Activated T-cell treated with anti-CD3 and anti-CD28 coated beads, Interleukin-2, amount 50 U/mL, for 4 hours (primary cell): ENCODE measurements around the gene PCSK7. TPM values are rescaled to one million over a fixed set of nuclear protein-coding genes. Genes with fewer than 3 reads are reported as not detected.

Experiments
- ATAC-seq, 2 donors: fragments of 200-7000 bp; cut with Tn5 transposase; one replicate each; pipeline ENCODE4 v1.10.0; 2021
- DNase-seq: peaks from one replicate; pipeline ENCODE4 v3.0.0-alpha.2; 2020
- H3K27me3 Mint-ChIP-seq: one replicate; pipeline ENCODE4 v1.8.0; 2021; ENCODE audit warnings: low read depth, mixed read lengths
- H3K36me3 Mint-ChIP-seq: one replicate; pipeline ENCODE4 v1.8.0; 2022; ENCODE audit warnings: mixed read lengths; ENCODE audit not compliant: insufficient read depth
- H3K4me1 Mint-ChIP-seq: one replicate; pipeline ENCODE4 v1.8.0; 2021; ENCODE audit warnings: low read depth, mixed read lengths
- H3K4me3 Mint-ChIP-seq: one replicate; pipeline ENCODE4 v1.8.0; 2021; ENCODE audit warnings: mild to moderate bottlenecking, moderate library complexity, mixed read lengths
- H3K9me3 Mint-ChIP-seq: one replicate; pipeline ENCODE4 v1.8.0; 2021; ENCODE audit warnings: mixed read lengths
- total RNA-seq, 3 donors: library from RNA; stranded (reverse); gene quantifications; one replicate each; pipeline ENCODE4 v1.2.1, GENCODE V29; 2021

PCSK7 gene
- total RNA-seq, 3 donors from 2014 or later = 112 to 139 (median 123) TPM

GRCh38 chr11:117225553-117226170 is 6.2 kb downstream of the PCSK7 start:
- no peak for DNase-seq
- Mint-ChIP-seq H3K4me1 (peaks cover 33% of the 10 kb centered on the region), H3K27me3 (no peaks in the 10 kb centered on the region), H3K36me3 (peaks cover 54% of the 10 kb centered on the region), H3K9me3 (no peaks in the 10 kb centered on the region), H3K4me3 (no peak overlapping the region)
- ATAC-seq = no peak

DNA sequence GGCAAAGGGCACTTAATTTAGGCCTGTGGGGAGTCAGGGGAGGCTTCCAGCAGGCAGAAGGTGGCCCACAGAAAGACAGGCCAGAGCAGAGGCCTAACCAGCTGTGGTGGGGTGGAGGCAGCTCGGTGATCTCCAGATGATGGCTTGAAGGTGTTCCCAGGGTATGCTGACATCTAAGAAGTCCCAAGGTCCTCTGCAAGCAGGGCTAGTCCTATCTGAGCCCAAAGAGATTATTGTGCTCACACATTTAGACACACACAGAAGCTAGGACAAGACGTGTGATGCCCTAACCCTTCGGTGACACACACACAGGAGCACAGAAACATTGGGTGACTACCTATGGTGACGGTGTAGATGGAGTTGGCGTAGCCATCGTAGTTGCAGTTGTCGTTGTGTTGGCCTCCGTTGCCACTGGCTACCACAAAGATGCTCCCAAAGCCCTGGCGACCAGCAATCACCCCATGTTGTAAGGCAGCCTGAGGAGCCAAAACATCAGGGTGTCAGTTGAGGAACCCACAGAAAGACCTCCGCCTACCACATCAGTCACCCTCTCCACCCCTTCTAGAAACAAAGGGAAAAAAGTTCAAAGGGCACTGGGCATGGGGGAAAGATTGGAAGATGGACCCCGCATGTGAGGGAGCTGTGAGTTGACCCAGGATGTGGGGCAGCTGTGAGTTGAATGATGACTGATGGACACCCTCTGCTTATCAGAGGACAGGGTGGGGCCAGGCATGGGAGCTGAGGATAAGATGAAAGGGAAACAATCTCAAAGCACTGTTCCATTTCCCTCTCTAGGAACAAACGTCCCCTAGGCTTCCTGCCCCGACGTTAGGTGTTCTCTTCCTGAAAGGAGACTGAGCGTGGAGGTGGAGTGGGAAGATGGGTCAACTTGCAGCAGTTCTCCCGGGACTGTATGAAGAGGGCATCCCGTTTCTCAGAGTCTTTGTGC is 7.9 kb downstream of the PCSK7 start:
- DNase-seq (no peak), ATAC-seq (no peak)
- Mint-ChIP-seq H3K27me3 (no peaks in the 10 kb centered on the region), H3K4me1 (peaks cover 18% of the 10 kb centered on the region), H3K9me3 (no peaks in the 10 kb centered on the region), H3K4me3 (no peak overlapping the region), H3K36me3 (peaks cover 54% of the 10 kb centered on the region)

- peaks cover 12% of the 10 kb centered on the region for H3K4me1 Mint-ChIP-seq
- ATAC-seq = no peak
- peaks cover 53% of the 10 kb centered on the region for H3K36me3 Mint-ChIP-seq
- no peaks in the 10 kb centered on the region for H3K9me3 Mint-ChIP-seq
- no peaks in the 10 kb centered on the region for H3K27me3 Mint-ChIP-seq
- no peak for DNase-seq
- no peak overlapping the region for H3K4me3 Mint-ChIP-seq
These were observed 8.7 kb downstream of the PCSK7 start for GRCh38 chr11:117222991-117223740.

GRCh38 chr11:117221775-117222517 is 9.9 kb downstream of the PCSK7 start:
- peaks cover 6% of the 10 kb centered on the region for H3K4me1 Mint-ChIP-seq
- H3K9me3 Mint-ChIP-seq = no peaks in the 10 kb centered on the region
- peaks cover 58% of the 10 kb centered on the region for H3K36me3 Mint-ChIP-seq
- DNase-seq (no peak), ATAC-seq (no peak)
- H3K27me3 Mint-ChIP-seq = no peaks in the 10 kb centered on the region
- H3K4me3 Mint-ChIP-seq = no peak overlapping the region

GRCh38 chr11:117220999-117221774 is 10.7 kb downstream of the PCSK7 start:
- H3K9me3 Mint-ChIP-seq = no peaks in the 10 kb centered on the region
- no peak for DNase-seq
- no peaks in the 10 kb centered on the region for H3K27me3 Mint-ChIP-seq
- no peaks in the 10 kb centered on the region for H3K4me1 Mint-ChIP-seq
- H3K4me3 Mint-ChIP-seq = no peak overlapping the region
- ATAC-seq = no peak
- peaks cover 55% of the 10 kb centered on the region for H3K36me3 Mint-ChIP-seq

GRCh38 chr11:117220568-117220967 is 11.3 kb downstream of the PCSK7 start:
- no peak for ATAC-seq
- H3K36me3 Mint-ChIP-seq = peaks cover 55% of the 10 kb centered on the region
- DNase-seq = no peak
- H3K27me3 Mint-ChIP-seq = no peaks in the 10 kb centered on the region
- no peaks in the 10 kb centered on the region for H3K4me1 Mint-ChIP-seq
- H3K4me3 Mint-ChIP-seq = no peak overlapping the region
- no peaks in the 10 kb centered on the region for H3K9me3 Mint-ChIP-seq

- no peaks in the 10 kb centered on the region for H3K9me3 Mint-ChIP-seq
- H3K36me3 Mint-ChIP-seq = peaks cover 49% of the 10 kb centered on the region
- H3K27me3 Mint-ChIP-seq = no peaks in the 10 kb centered on the region
- no peak for ATAC-seq
- DNase-seq = no peak
- H3K4me3 Mint-ChIP-seq = no peak overlapping the region
- no peaks in the 10 kb centered on the region for H3K4me1 Mint-ChIP-seq
These were observed 11.9 kb downstream of the PCSK7 start for GRCh38 chr11:117219995-117220394.

GRCh38 chr11:117219455-117219854 is 12.4 kb downstream of the PCSK7 start:
- Mint-ChIP-seq H3K27me3 (no peaks in the 10 kb centered on the region), H3K36me3 (peaks cover 50% of the 10 kb centered on the region), H3K9me3 (no peaks in the 10 kb centered on the region), H3K4me3 (no peak overlapping the region), H3K4me1 (no peaks in the 10 kb centered on the region)
- DNase-seq (no peak), ATAC-seq (no peak)

GRCh38 chr11:117219001-117219400 is 12.9 kb downstream of the PCSK7 start:
- no peak for DNase-seq
- no peaks in the 10 kb centered on the region for H3K4me1 Mint-ChIP-seq
- no peak for ATAC-seq
- peaks cover 50% of the 10 kb centered on the region for H3K36me3 Mint-ChIP-seq
- H3K27me3 Mint-ChIP-seq = no peaks in the 10 kb centered on the region
- H3K9me3 Mint-ChIP-seq = no peaks in the 10 kb centered on the region
- H3K4me3 Mint-ChIP-seq = no peak overlapping the region

DNA sequence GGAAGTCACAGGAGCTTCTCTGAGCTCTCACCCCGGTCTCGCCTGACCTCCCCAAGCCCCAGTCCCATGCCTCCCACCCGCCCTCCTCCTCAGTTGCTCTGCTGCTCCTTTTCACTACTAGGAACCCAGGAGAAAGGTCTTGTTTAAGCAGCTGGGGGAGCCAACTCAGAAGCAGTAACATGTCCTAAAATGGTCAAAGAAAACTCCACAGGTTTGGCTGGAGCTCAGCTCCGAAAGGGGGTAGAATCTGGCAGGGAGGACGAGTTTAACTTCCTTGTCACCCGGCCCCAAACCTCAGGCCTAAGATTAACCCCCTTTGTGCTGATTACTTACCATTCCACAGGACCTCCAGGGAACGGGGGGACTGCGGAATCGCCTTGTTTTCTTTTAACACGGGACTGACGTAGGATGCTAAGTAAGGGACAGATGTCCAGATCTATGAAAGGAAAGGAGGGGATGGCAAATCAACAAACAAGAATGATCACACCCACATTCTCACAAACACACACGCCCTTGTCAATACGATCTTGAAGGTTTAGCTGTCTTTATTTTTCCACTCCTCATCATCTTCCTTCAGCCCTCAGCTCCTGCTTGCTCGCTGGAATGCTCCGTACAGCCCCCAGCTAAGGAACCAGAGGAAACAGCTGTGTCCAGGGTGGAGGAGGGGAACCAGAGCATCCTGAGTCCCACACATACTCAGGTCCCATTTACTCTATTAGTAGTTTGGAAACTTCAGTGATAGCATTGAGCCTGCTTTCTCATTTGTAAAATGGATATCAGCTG is 13.5 kb downstream of the PCSK7 start:
- no peaks in the 10 kb centered on the region for H3K9me3 Mint-ChIP-seq
- no peak for ATAC-seq
- no peaks in the 10 kb centered on the region for H3K27me3 Mint-ChIP-seq
- no peaks in the 10 kb centered on the region for H3K4me1 Mint-ChIP-seq
- H3K4me3 Mint-ChIP-seq = no peak overlapping the region
- DNase-seq = no peak
- peaks cover 51% of the 10 kb centered on the region for H3K36me3 Mint-ChIP-seq

GRCh38 chr11:117217141-117218084 is 14.5 kb downstream of the PCSK7 start:
- H3K27me3 Mint-ChIP-seq = no peaks in the 10 kb centered on the region
- ATAC-seq = no peak
- DNase-seq = no peak
- no peaks in the 10 kb centered on the region for H3K4me1 Mint-ChIP-seq
- H3K9me3 Mint-ChIP-seq = no peaks in the 10 kb centered on the region
- peaks cover 56% of the 10 kb centered on the region for H3K36me3 Mint-ChIP-seq
- H3K4me3 Mint-ChIP-seq = no peak overlapping the region
